ENCODE measurements around the gene PDK2. TPM values are rescaled to one million over a fixed set of nuclear protein-coding genes. Genes with fewer than 3 reads are reported as not detected.

The PDK2 gene
- total RNA-seq, 1 experiment from 2014 or later: 31.9 TPM

DNA sequence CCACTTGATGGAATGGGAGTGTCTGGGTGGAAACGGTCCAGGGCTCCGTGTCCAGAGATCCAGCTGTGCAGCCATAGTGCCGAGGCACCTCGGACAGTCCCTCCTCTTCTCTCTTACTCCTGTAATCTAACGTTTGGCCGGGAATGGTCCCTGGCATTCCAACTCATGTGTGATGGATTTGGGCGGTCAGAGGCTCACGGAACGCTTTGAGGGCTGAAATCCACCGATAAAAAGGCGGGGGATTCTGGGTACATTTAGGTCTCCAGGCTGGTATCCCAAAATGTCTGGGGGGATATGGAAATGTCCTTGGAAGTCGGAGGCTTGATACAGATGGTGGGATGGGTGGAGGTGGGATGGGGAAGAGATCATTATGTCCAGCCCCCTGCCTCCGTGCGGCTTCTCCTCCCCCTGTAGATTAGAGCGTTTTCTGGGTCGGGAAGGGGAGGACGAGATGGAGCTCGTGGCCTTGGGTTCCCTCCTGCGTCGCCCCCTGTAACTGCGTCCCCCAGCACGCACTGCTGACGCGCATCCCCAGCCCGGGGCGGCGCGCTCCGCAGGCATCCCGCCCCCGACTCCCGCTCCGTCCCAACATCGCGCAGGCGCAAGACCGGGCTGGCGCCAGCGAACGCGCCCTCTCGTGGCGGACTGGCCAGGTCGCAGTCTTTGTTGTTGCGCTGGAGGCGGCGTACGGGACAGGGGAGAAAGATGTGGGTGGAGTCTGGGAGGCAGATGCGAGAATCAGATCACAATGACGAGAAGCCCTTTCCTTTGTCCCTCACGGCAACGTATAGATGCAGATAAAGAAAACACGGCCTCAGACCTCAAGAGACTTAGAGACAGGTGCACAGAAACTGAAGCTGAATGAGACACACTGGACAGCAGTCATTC is 66.1 kb downstream of the PDK2 start:
- Histone ChIP-seq H3K27ac (ENCODE audit: low read length) (no peak overlapping the region), H3K9me3 (ENCODE audit: low read length) (no peaks in the 10 kb centered on the region), H2AFZ (ENCODE audit: low read length) (peak overlapping the region; percentile 90), H4K20me1 (ENCODE audit: low read length) (no peaks in the 10 kb centered on the region), H3K9ac (ENCODE audit: low read length) (peak overlapping the region; percentile 56), H3K4me3 (ENCODE audit: low read length) (peak overlapping the region; percentile 70), H3K36me3 (ENCODE audit: low read depth, low read length) (no peaks in the 10 kb centered on the region), H3K9me2 (replicated peaks; ENCODE audit: low read length) (no peaks in the 10 kb centered on the region), H3K27me3 (ENCODE audit: low read length) (no peaks in the 10 kb centered on the region), H3K4me1 (ENCODE audit: insufficient read depth, low read length) (peaks cover 11% of the 10 kb centered on the region), H3F3A (ENCODE audit: low read length, unreplicated experiment) (no peaks in the 10 kb centered on the region), H3K79me2 (ENCODE audit: low read length) (no peaks in the 10 kb centered on the region), H3K4me2 (ENCODE audit: low read length) (peak overlapping the region; percentile 86)
- ATAC-seq: peak; percentile 98
- BruUV-seq (replicated peaks): TSS peak; percentile 93
- POLR2A ChIA-PET (ENCODE audit: unreplicated experiment): no interaction called here
- peak; percentile 95 for DNase-seq
- intact Hi-C loops (cut with micrococcal nuclease): loop anchor here (1.0 to 2.0 kb wide), 4 partner anchors 9 to 67 kb away; no protein-coding TSS in a partner anchor
- CTCF ChIA-PET: interaction anchor here (0.6 to 1.2 kb wide), 2 partner anchors 9 kb away, joined by 3 to 7 read pairs; no protein-coding TSS in a partner anchor
- TF ChIP-seq EZH2phosphoT487 (IDR thresholded peaks at IDR 0.05; ENCODE audit: borderline replicate concordance, low read length): no peak
- TF ChIP-seq, protein P1, sequence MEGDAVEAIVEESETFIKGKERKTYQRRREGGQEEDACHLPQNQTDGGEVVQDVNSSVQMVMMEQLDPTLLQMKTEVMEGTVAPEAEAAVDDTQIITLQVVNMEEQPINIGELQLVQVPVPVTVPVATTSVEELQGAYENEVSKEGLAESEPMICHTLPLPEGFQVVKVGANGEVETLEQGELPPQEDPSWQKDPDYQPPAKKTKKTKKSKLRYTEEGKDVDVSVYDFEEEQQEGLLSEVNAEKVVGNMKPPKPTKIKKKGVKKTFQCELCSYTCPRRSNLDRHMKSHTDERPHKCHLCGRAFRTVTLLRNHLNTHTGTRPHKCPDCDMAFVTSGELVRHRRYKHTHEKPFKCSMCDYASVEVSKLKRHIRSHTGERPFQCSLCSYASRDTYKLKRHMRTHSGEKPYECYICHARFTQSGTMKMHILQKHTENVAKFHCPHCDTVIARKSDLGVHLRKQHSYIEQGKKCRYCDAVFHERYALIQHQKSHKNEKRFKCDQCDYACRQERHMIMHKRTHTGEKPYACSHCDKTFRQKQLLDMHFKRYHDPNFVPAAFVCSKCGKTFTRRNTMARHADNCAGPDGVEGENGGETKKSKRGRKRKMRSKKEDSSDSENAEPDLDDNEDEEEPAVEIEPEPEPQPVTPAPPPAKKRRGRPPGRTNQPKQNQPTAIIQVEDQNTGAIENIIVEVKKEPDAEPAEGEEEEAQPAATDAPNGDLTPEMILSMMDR (conservative IDR thresholded peaks at IDR 0.05; ENCODE audit: low read depth, low read length): peak; percentile 95

Other genes starting within 250 kb of the PDK2 start
- gene TAC4, start 247.3 kb upstream of the PDK2 start, total RNA-seq (2014; rRNA removed): not detected in 2 replicates
- gene DLX4, start 126.2 kb upstream of the PDK2 start, total RNA-seq (2014; rRNA removed): 0.35 and 0.44 TPM in 2 replicates
- 0.18 and 0.23 TPM in 2 replicates for gene DLX3, start 100.1 kb upstream of the PDK2 start, total RNA-seq (2014; rRNA removed)
- gene ITGA3, start 39.2 kb upstream of the PDK2 start, total RNA-seq (2014; rRNA removed): 598 and 763 TPM in 2 replicates
- gene SAMD14, start 34.8 kb downstream of the PDK2 start, total RNA-seq (2014; rRNA removed): 0.11 and 0.17 TPM in 2 replicates
- 67.7 and 95.0 TPM in 2 replicates for gene PPP1R9B, start 55.3 kb downstream of the PDK2 start, total RNA-seq (2014; rRNA removed)
- gene SGCA, start 70.7 kb downstream of the PDK2 start, total RNA-seq (2014; rRNA removed): not detected in 2 replicates
- 30.6 and 56.2 TPM in 2 replicates for gene COL1A1, start 106.3 kb downstream of the PDK2 start, total RNA-seq (2014; rRNA removed)
- gene TMEM92, start 179.1 kb downstream of the PDK2 start, total RNA-seq (2014; rRNA removed): 5.6 and 6.9 TPM in 2 replicates